HepG2 (cell line): ENCODE measurements around the gene ADCY1. TPM values are rescaled to one million over a fixed set of nuclear protein-coding genes. Genes with fewer than 3 reads are reported as not detected.

Source experiments
- BRF2 ChIP-seq: sonication (generic); formaldehyde crosslinking; IDR thresholded peaks from 2 replicates; pipeline ENCODE4 v1.8.1; 2022; ENCODE audit warnings: mild to moderate bottlenecking, missing genetic modification reagents
- DMAP1 ChIP-seq: IDR thresholded peaks from 2 replicates; pipeline ENCODE4 v1.6.1; 2016
- EP300 ChIP-seq, 3 experiments: sonication (generic) in 1 of 3; formaldehyde crosslinking in 1 of 3; IDR thresholded peaks; 2 replicates each; pipeline versions ENCODE4 v1.5.1 to v1.6.1; 2011 to 2020; ENCODE audit warnings: low read depth in 2 of 3, low read length in 2 of 3, borderline replicate concordance in 1 of 3, improper control_type of control experiment in 1 of 3, mild to moderate bottlenecking in 1 of 3, missing genetic modification reagents in 1 of 3, moderate library complexity in 1 of 3
- FOXA1 ChIP-seq, 2 experiments: fragments of 450-650 bp in 1 of 2; sonication (generic) in 1 of 2; formaldehyde crosslinking in 1 of 2; IDR thresholded peaks; 2 replicates each; pipeline versions ENCODE4 v1.4.0 to v1.6.1; 2016 to 2020; ENCODE audit warnings: missing genetic modification reagents in 1 of 2
- HNF4G ChIP-seq, 2 experiments: sonication (generic) in 1 of 2; formaldehyde crosslinking in 1 of 2; IDR thresholded peaks; 2 replicates each; pipeline versions ENCODE4 v1.4.0 to v1.6.1; 2011 to 2020; ENCODE audit warnings: borderline replicate concordance in 2 of 2, low read depth in 2 of 2, mild to moderate bottlenecking in 2 of 2, low read length in 1 of 2, missing genetic modification reagents in 1 of 2, moderate library complexity in 1 of 2
- KMT2A ChIP-seq: sonication (generic); formaldehyde crosslinking; IDR thresholded peaks from 2 replicates; pipeline ENCODE4 v1.4.0; 2020; ENCODE audit warnings: missing genetic modification reagents
- NFATC3 ChIP-seq: sonication (generic); formaldehyde crosslinking; IDR thresholded peaks from 2 replicates; pipeline ENCODE4 v1.5.1; 2020; ENCODE audit warnings: mild to moderate bottlenecking, missing genetic modification reagents
- ONECUT2 ChIP-seq: sonication (generic); formaldehyde crosslinking; IDR thresholded peaks from 2 replicates; pipeline ENCODE4 v1.4.0; 2020; ENCODE audit warnings: missing genetic modification reagents
- ZBTB26 ChIP-seq: IDR thresholded peaks from 2 replicates; pipeline ENCODE4 v1.6.1; 2016; ENCODE audit warnings: missing compliant biosample characterization, missing genetic modification reagents, borderline replicate concordance
- ZNF142 ChIP-seq: sonication (generic); formaldehyde crosslinking; IDR thresholded peaks from 2 replicates; pipeline ENCODE4 v1.4.0; 2020; ENCODE audit warnings: missing genetic modification reagents
- ZNF44 ChIP-seq: sonication (generic); formaldehyde crosslinking; IDR thresholded peaks from 2 replicates; pipeline ENCODE4 v1.5.1; 2020; ENCODE audit warnings: mild to moderate bottlenecking, missing genetic modification reagents
- ZNF512B ChIP-seq: sonication (generic); formaldehyde crosslinking; IDR thresholded peaks from 2 replicates; pipeline ENCODE4 v1.5.1; 2020; ENCODE audit warnings: missing genetic modification reagents, mild to moderate bottlenecking, borderline replicate concordance
- ZSCAN31 ChIP-seq: sonication (generic); formaldehyde crosslinking; IDR thresholded peaks from 2 replicates; pipeline ENCODE4 v1.5.0; 2020; ENCODE audit warnings: low read depth, mild to moderate bottlenecking, missing genetic modification reagents
- polyA plus RNA-seq, 8 experiments: library from polyadenylated mRNA; depleted of rRNA in 3 of 8; stranded (reverse) in 7 of 8; unstranded in 1 of 8; fragments of >200 nt; fragmentation: Illumina TruSeq in 4 of 8; extraction: Trizol in 4 of 8; gene quantifications; 2 replicates each; pipeline versions ENCODE4 v1.2.1 to v1.2.3, GENCODE V29; 2011 to 2016; ENCODE audit warnings: low read depth in 4 of 8, missing spikeins in 1 of 8, mixed read lengths in 1 of 8; ENCODE audit not compliant: insufficient read depth in 1 of 8
- total RNA-seq, 5 experiments: library from RNA; depleted of rRNA; stranded (reverse); fragments of >200 nt; fragmentation: Illumina TruSeq; extraction: Trizol; gene quantifications; 2 replicates each; pipeline ENCODE4 v1.2.3, GENCODE V29; 2016; ENCODE audit warnings: low read depth in 1 of 5

ADCY1 gene
- total and polyA plus RNA-seq, 2 of the 13 experiments (the other 11 are each of a cell fraction or from before 2014, with no cell fraction given), result 0.80 to 1.2 TPM

GRCh38 chr7:45663167-45663921 lies 89.2 kb downstream of the ADCY1 start (continued):
- TF ChIP-seq ZNF142 (0 out of 2 replicates have a peak, but pooled peaks have one; percentile 60), KMT2A (CRISPR knock-in tag) (no peak), ZNF512B (no peak), EP300 (IDR thresholded peaks at IDR 0.05; ENCODE audit: low read depth in 2 of 2, low read length in 2 of 2) (no peak), EP300 (CRISPR knock-in tag; IDR thresholded peaks at IDR 0.05; ENCODE audit: borderline replicate concordance) (no peak), ZNF44 (CRISPR knock-in tag) (no peak), HNF4G (IDR thresholded peaks at IDR 0.05; ENCODE audit: borderline replicate concordance, low read depth, low read length) (no peak), HNF4G (CRISPR knock-in tag; IDR thresholded peaks at IDR 0.05; ENCODE audit: borderline replicate concordance, low read depth) (no peak), FOXA1 (IDR thresholded peaks at IDR 0.05) (no peak), FOXA1 (CRISPR knock-in tag; IDR thresholded peaks at IDR 0.05) (no peak), ONECUT2 (CRISPR knock-in tag) (no peak), ZBTB26 (CRISPR knock-in tag) (0 out of 2 replicates have a peak, but pooled peaks have one; percentile 15), DMAP1 (no peak), NFATC3 (CRISPR knock-in tag) (no peak), ZSCAN31 (CRISPR knock-in tag) (no peak), BRF2 (no peak)
